ENCODE results near the gene TEX48.

- TF ChIP-seq GATA2 (IDR thresholded peaks at IDR 0.05; ENCODE audit: low read depth, low read length) (no peak), GATA3 (IDR thresholded peaks at IDR 0.05; ENCODE audit: low read depth, low read length) (no peak)
Observed at GRCh38 chr9:114691046-114691955, 9.3 kb upstream of the TEX48 start.
